ENCODE results near the gene MAB21L4.

DNA sequence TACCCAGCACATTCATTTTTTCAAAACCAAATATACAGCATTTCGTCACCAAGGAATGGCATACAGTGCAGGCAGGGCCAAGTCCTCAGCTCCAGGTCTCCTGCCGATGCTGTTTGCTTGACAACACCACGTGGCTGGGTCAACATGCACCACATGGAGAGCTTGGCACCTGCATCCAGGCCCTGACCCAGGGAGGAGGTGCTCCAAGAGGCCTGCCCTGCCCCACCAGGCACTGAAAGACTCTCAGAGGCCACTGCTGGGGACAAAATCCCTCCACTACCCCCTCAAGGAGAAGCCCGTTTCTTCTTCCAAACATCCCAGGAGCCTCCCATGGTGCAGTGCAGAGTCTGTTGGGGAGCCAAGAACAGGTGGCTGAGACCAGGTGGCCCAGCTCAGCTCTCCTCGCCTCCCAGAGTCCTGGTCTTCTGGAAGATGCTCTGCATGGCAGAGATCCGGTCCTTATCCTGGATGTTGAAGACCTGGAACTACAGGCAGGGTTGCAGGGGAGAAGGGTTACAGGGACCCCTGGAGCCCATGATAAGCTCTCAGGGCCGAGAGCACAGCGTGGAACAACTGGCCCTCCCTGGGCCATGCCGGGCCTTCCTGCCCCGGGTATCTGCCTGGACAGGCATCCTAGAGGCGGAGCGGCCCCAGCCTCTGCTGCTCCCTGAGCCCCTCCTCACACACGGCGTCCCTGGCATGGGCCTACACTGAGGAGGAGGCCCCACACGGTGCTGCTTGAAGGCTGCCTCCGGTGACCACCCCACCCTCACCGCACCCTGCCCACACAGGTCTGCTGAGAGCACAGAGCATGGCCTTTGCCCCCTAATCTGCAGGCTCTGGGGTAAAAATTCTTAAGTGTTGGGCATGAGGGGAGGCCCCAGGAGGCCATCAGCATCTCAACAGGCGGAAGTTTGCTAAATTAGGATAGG is 9.0 kb downstream of the MAB21L4 start:
- TF ChIP-seq EZH2 (IDR thresholded peaks at IDR 0.05; ENCODE audit: insufficient read depth, poor library complexity, severe bottlenecking) (no peak), EZH2phosphoT487 (IDR thresholded peaks at IDR 0.05; ENCODE audit: insufficient read depth, low read depth) (no peak)
